Endodermal cell (in vitro differentiated cells): ENCODE measurements around the gene FES. TPM values are rescaled to one million over a fixed set of nuclear protein-coding genes. Genes with fewer than 3 reads are reported as not detected.

ENCODE experiments used
- DNase-seq: peaks from one replicate; pipeline ENCODE4 v3.0.0-alpha.2; 2017
- H3K27ac ChIP-seq: 2 replicates; pipeline ENCODE4 v1.5.1; 2013; ENCODE audit warnings: mild to moderate bottlenecking, low read depth, low read length, moderate library complexity
- H3K27me3 ChIP-seq: 2 replicates; pipeline ENCODE4 v1.6.1; 2013; ENCODE audit warnings: mild to moderate bottlenecking, low read length, moderate library complexity; ENCODE audit not compliant: insufficient read depth, control insufficient read depth, poor library complexity, severe bottlenecking
- H3K36me3 ChIP-seq: 2 replicates; pipeline ENCODE4 v1.7.0; 2013; ENCODE audit warnings: mild to moderate bottlenecking, low read length, moderate library complexity; ENCODE audit not compliant: control insufficient read depth, insufficient read depth
- H3K4me1 ChIP-seq: one replicate; pipeline ENCODE4 v1.7.0; 2013; ENCODE audit warnings: low read length; ENCODE audit not compliant: control insufficient read depth, insufficient read depth
- H3K4me3 ChIP-seq: 2 replicates; pipeline ENCODE4 v1.5.1; 2013; ENCODE audit warnings: mild to moderate bottlenecking, low read length, moderate library complexity
- H3K9ac ChIP-seq: 2 replicates; pipeline ENCODE4 v1.6.1; 2013; ENCODE audit warnings: mild to moderate bottlenecking, low read length, moderate library complexity; ENCODE audit not compliant: poor library complexity, severe bottlenecking; ENCODE audit errors: extremely low read depth
- H3K9me3 ChIP-seq: 2 replicates; pipeline ENCODE4 v1.6.1; 2013; ENCODE audit warnings: mild to moderate bottlenecking, low read length, moderate library complexity; ENCODE audit not compliant: control insufficient read depth
- H3K27ac Mint-ChIP-seq: 2 replicates; pipeline ENCODE4 v1.8.0; 2020; ENCODE audit warnings: mixed read lengths
- H3K27me3 Mint-ChIP-seq: 2 replicates; pipeline ENCODE4 v1.8.0; 2021; ENCODE audit warnings: mild to moderate bottlenecking, mixed read lengths; ENCODE audit not compliant: insufficient read depth
- H3K36me3 Mint-ChIP-seq: 2 replicates; pipeline ENCODE4 v1.8.0; 2020; ENCODE audit warnings: low read depth, mixed read lengths
- H3K4me1 Mint-ChIP-seq: 2 replicates; pipeline ENCODE4 v1.8.0; 2020; ENCODE audit warnings: mixed read lengths
- H3K4me3 Mint-ChIP-seq: 2 replicates; pipeline ENCODE4 v1.8.0; 2020; ENCODE audit warnings: mild to moderate bottlenecking, moderate library complexity, mixed read lengths
- H3K9me3 Mint-ChIP-seq: 2 replicates; pipeline ENCODE4 v1.8.0; 2020; ENCODE audit warnings: mild to moderate bottlenecking, mixed read lengths
- WGBS, 2 experiments: methylation state at CpG; one replicate each; pipeline versions ENCODE4 v1.1.5 to v1.1.7; 2013; ENCODE audit warnings: missing lambda C conversion rate in 2 of 2, mixed read lengths in 1 of 2; ENCODE audit not compliant: insufficient coverage in 1 of 2, insufficient read length in 1 of 2; 5-methylcytosine and 5-hydroxymethylcytosine counted together
- total RNA-seq, 2 donors: library from RNA; stranded (reverse); fragmentation: NEBNext Ultra II Directional in 1 of 2; extraction: Animal tissue kit (Norgen Biotek cat#: 25700) in 1 of 2; gene quantifications; 2 replicates in 1 of 2; 3 replicates in 1 of 2; pipeline ENCODE4 v1.2.1, GENCODE V29; 2021
- TF ChIP-seq, protein P1 (sequence below): fragments of 200-600 bp; sonication (generic); conservative IDR thresholded peaks from 2 replicates; pipeline ENCODE4 v1.5.0; 2021; ENCODE audit warnings: antibody characterized with exemption, mild to moderate bottlenecking

FES gene
- total RNA-seq, 2 donors from 2014 or later: 25.9 to 29.9 TPM

DNA sequence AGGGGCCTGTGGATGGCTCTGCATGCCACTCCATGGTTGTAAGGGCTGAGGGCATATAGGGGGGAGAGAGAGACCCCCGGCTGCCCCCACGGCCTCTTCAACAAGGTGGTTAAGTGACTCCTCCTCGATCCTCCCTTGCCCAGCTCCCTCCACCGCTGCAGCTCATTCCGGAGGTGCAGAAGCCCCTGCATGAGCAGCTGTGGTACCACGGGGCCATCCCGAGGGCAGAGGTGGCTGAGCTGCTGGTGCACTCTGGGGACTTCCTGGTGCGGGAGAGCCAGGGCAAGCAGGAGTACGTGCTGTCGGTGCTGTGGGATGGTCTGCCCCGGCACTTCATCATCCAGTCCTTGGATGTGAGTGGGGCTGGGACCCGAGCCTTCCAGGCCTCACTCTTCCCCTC lies 6.5 kb downstream of the FES start:
- Histone ChIP-seq H3K4me1 (peaks cover under 1% of the 10 kb centered on the region), H3K9ac (no peak overlapping the region), H3K9me3 (no peaks in the 10 kb centered on the region), H3K27ac (no peak overlapping the region), H3K4me3 (no peak overlapping the region), H3K36me3 (peaks cover 10% of the 10 kb centered on the region), H3K27me3 (no peaks in the 10 kb centered on the region)
- Mint-ChIP-seq H3K4me1 (peaks cover 1% of the 10 kb centered on the region), H3K9me3 (no peaks in the 10 kb centered on the region), H3K36me3 (peaks cover 42% of the 10 kb centered on the region), H3K27me3 (no peaks in the 10 kb centered on the region), H3K27ac (no peak overlapping the region), H3K4me3 (no peak overlapping the region)
- 85 to 93% methylated on average over 3 to 12 of the region's 12 CpGs for WGBS, 2 experiments
- TF ChIP-seq, protein P1, sequence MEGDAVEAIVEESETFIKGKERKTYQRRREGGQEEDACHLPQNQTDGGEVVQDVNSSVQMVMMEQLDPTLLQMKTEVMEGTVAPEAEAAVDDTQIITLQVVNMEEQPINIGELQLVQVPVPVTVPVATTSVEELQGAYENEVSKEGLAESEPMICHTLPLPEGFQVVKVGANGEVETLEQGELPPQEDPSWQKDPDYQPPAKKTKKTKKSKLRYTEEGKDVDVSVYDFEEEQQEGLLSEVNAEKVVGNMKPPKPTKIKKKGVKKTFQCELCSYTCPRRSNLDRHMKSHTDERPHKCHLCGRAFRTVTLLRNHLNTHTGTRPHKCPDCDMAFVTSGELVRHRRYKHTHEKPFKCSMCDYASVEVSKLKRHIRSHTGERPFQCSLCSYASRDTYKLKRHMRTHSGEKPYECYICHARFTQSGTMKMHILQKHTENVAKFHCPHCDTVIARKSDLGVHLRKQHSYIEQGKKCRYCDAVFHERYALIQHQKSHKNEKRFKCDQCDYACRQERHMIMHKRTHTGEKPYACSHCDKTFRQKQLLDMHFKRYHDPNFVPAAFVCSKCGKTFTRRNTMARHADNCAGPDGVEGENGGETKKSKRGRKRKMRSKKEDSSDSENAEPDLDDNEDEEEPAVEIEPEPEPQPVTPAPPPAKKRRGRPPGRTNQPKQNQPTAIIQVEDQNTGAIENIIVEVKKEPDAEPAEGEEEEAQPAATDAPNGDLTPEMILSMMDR: no peak
- no peak for DNase-seq

DNA sequence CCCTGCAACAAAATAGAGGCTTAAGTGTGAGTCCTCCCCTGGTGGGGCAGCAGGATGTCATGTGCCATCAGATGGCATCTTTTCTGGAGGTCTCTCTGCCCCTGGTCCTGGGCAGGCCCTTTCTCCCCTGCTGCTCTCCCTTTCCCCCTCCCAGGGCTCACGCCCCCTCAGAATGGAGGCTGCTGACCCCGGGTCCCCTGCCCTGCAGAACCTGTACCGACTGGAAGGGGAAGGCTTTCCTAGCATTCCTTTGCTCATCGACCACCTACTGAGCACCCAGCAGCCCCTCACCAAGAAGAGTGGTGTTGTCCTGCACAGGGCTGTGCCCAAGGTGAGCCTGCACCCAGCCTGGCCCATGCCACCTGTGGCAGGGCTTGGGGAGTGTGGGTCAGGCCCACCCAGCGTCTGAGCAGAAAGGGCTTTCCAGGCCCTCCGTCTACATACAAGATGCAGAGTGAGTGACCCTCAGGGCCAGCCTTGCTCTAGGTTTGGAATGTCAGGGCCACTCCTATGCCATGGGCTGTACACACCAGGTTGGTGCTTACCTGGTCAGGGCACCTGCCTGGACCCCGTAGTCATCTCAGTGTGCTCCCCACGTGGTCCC lies 7.1 kb downstream of the FES start:
- H3K27me3 Mint-ChIP-seq: no peaks in the 10 kb centered on the region
- no peak overlapping the region for H3K27ac Mint-ChIP-seq
- H3K9me3 Mint-ChIP-seq: no peaks in the 10 kb centered on the region
- H3K4me3 ChIP-seq: no peak overlapping the region
- no peak for DNase-seq
- H3K9ac ChIP-seq: no peak overlapping the region
- H3K27me3 ChIP-seq: no peaks in the 10 kb centered on the region
- no peaks in the 10 kb centered on the region for H3K4me1 ChIP-seq
- 90 to 100% methylated on average over 4 to 8 of the region's 8 CpGs for WGBS, 2 experiments
- H3K9me3 ChIP-seq: no peaks in the 10 kb centered on the region
- H3K4me1 Mint-ChIP-seq: no peaks in the 10 kb centered on the region
- no peak overlapping the region for H3K27ac ChIP-seq
- peaks cover 44% of the 10 kb centered on the region for H3K36me3 Mint-ChIP-seq
- H3K4me3 Mint-ChIP-seq: no peak overlapping the region
- H3K36me3 ChIP-seq: peaks cover 12% of the 10 kb centered on the region
- TF ChIP-seq, protein P1: no peak

GRCh38 chr15:90892023-90892422 lies 7.7 kb downstream of the FES start:
- H3K4me1 Mint-ChIP-seq: no peaks in the 10 kb centered on the region
- Histone ChIP-seq H3K9me3 (no peaks in the 10 kb centered on the region), H3K4me1 (no peaks in the 10 kb centered on the region), H3K36me3 (peaks cover 12% of the 10 kb centered on the region), H3K4me3 (no peak overlapping the region), H3K27ac (no peak overlapping the region), H3K27me3 (no peaks in the 10 kb centered on the region), H3K9ac (no peak overlapping the region)
- TF ChIP-seq, protein P1: no peak
- H3K27me3 Mint-ChIP-seq: no peaks in the 10 kb centered on the region
- H3K9me3 Mint-ChIP-seq: no peaks in the 10 kb centered on the region
- H3K4me3 Mint-ChIP-seq: no peak overlapping the region
- WGBS, 2 experiments: 85 to 100% methylated on average over 2 to 11 of the region's 11 CpGs
- no peak for DNase-seq
- no peak overlapping the region for H3K27ac Mint-ChIP-seq
- peaks cover 44% of the 10 kb centered on the region for H3K36me3 Mint-ChIP-seq
